ENCODE results near the gene GPR101.
"Not testable (repeated sequence)": the region's sequence is repeated elsewhere in the genome, so short reads cannot be mapped to it uniquely, and the experiment has no call there.

The GPR101 gene

DNA sequence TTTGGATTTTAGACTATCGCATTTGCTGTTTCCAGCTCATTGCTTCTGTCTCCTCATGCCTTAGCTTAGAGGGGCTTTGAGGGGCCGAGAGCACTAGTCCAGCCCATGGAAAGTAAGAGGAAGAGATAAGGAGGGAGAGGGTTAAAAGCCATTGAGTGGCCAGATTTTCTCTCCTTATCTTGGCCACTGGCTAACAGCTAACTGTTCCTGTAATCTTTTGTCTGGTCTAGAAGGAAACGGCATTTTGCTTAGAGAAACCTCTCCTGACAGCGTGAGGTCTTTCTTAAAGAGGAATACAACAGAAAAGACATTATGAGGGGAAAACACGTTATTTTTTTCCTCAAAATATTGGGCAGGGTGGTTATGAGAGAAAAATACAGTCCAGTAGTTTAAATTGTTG is 7.9 kb downstream of the GPR101 start:
- no peak for DNase-seq (ENCODE audit: low spot score)

DNA sequence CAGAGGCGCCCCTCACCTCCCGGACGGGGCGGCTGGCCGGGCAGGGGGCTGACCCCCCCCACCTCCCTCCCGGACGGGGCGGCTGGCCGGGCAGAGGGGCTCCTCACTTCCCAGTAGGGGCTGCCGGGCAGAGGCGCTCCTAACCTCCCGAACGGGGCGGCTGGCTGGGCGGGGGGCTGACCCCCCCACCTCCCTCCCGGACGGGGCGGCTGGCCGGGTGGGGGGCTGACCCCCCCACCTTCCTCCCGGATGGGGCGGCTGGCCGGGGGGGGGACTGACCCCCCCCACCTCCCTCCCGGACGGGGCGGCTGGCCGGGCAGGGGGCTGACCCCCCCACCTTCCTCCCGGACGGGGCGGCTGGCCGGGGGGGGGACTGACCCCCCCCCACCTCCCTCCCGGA is 33.6 kb downstream of the GPR101 start:
- not testable (repeated sequence) for DNase-seq (ENCODE audit: low spot score)

DNA sequence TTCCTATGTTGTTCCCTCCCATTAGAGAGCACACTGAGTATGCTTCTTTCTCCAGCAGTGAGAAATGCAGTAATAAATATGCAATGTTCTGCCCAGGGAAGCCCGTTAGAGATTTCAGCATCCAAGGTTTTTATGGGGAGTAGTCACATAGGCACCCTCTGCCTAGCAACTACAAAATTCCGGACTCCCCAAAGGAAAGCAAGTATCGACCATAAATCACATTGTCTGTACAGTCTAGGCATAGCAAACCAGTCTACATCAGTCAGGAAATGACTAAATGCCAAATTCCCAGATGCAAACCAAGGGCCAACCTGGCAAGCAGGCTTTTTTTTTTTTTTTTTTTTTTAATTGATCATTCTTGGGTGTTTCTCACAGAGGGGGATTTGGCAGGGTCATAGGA is 34.8 kb downstream of the GPR101 start:
- no peak for DNase-seq (ENCODE audit: low spot score)

All from AG20443 (cell line).